Measurements from ENCODE around the gene POC1B. TPM values are rescaled to one million over a fixed set of nuclear protein-coding genes. Genes with fewer than 3 reads are reported as not detected.

The POC1B gene
- total RNA-seq, 1 donor from 2014 or later: 15.3 TPM

GRCh38 chr12:89439941-89440340, 85.9 kb downstream of the POC1B start:
- H3K4me1 Mint-ChIP-seq (ENCODE audit: unreplicated experiment): no peaks in the 10 kb centered on the region
- H3K27me3 Mint-ChIP-seq: no peaks in the 10 kb centered on the region
- peaks cover 15% of the 10 kb centered on the region for H3K9me3 Mint-ChIP-seq
- H3K4me3 Mint-ChIP-seq: no peak overlapping the region
- no peak for DNase-seq (ENCODE audit: extremely low spot score, unreplicated experiment)
- no peak for TF ChIP-seq CTCF (conservative IDR thresholded peaks at IDR 0.05)
- H3K27ac Mint-ChIP-seq: no peak overlapping the region
- H3K36me3 Mint-ChIP-seq: peaks cover 22% of the 10 kb centered on the region

GRCh38 chr12:89437231-89437630, 88.6 kb downstream of the POC1B start:
- H3K27ac Mint-ChIP-seq: no peak overlapping the region
- H3K27me3 Mint-ChIP-seq: no peaks in the 10 kb centered on the region
- TF ChIP-seq CTCF (conservative IDR thresholded peaks at IDR 0.05): no peak
- no peaks in the 10 kb centered on the region for H3K4me1 Mint-ChIP-seq (ENCODE audit: unreplicated experiment)
- peaks cover 26% of the 10 kb centered on the region for H3K9me3 Mint-ChIP-seq
- H3K36me3 Mint-ChIP-seq: peaks cover 34% of the 10 kb centered on the region
- DNase-seq (ENCODE audit: extremely low spot score, unreplicated experiment): no peak
- no peak overlapping the region for H3K4me3 Mint-ChIP-seq

- peaks cover 34% of the 10 kb centered on the region for H3K36me3 Mint-ChIP-seq
- no peak for DNase-seq (ENCODE audit: extremely low spot score, unreplicated experiment)
- no peak overlapping the region for H3K27ac Mint-ChIP-seq
- H3K4me3 Mint-ChIP-seq: no peak overlapping the region
- no peak for TF ChIP-seq CTCF (conservative IDR thresholded peaks at IDR 0.05)
- no peaks in the 10 kb centered on the region for H3K4me1 Mint-ChIP-seq (ENCODE audit: unreplicated experiment)
- no peaks in the 10 kb centered on the region for H3K27me3 Mint-ChIP-seq
- peaks cover 26% of the 10 kb centered on the region for H3K9me3 Mint-ChIP-seq
Measured at GRCh38 chr12:89436062-89436461, 89.8 kb downstream of the POC1B start.

- TF ChIP-seq CTCF (conservative IDR thresholded peaks at IDR 0.05): no peak
- Mint-ChIP-seq H3K4me1 (ENCODE audit: unreplicated experiment) (no peaks in the 10 kb centered on the region), H3K9me3 (peaks cover 20% of the 10 kb centered on the region), H3K27me3 (no peaks in the 10 kb centered on the region), H3K36me3 (peaks cover 23% of the 10 kb centered on the region), H3K27ac (no peak overlapping the region), H3K4me3 (no peak overlapping the region)
- no peak for DNase-seq (ENCODE audit: extremely low spot score, unreplicated experiment)
Measured at GRCh38 chr12:89433634-89434033, 92.2 kb downstream of the POC1B start.

- H3K27me3 Mint-ChIP-seq: no peaks in the 10 kb centered on the region
- peaks cover 19% of the 10 kb centered on the region for H3K36me3 Mint-ChIP-seq
- no peaks in the 10 kb centered on the region for H3K4me1 Mint-ChIP-seq (ENCODE audit: unreplicated experiment)
- peaks cover 17% of the 10 kb centered on the region for H3K9me3 Mint-ChIP-seq
- no peak for DNase-seq (ENCODE audit: extremely low spot score, unreplicated experiment)
- H3K4me3 Mint-ChIP-seq: no peak overlapping the region
- TF ChIP-seq CTCF (conservative IDR thresholded peaks at IDR 0.05): no peak
- no peak overlapping the region for H3K27ac Mint-ChIP-seq
Measured at GRCh38 chr12:89432396-89432795, 93.5 kb downstream of the POC1B start.

- no peaks in the 10 kb centered on the region for H3K27me3 Mint-ChIP-seq
- TF ChIP-seq CTCF (conservative IDR thresholded peaks at IDR 0.05): no peak
- no peak overlapping the region for H3K4me3 Mint-ChIP-seq
- no peak overlapping the region for H3K27ac Mint-ChIP-seq
- H3K9me3 Mint-ChIP-seq: peaks cover 11% of the 10 kb centered on the region
- H3K36me3 Mint-ChIP-seq: peaks cover 18% of the 10 kb centered on the region
- H3K4me1 Mint-ChIP-seq (ENCODE audit: unreplicated experiment): no peaks in the 10 kb centered on the region
- no peak for DNase-seq (ENCODE audit: extremely low spot score, unreplicated experiment)
Measured at GRCh38 chr12:89429528-89429927, 96.3 kb downstream of the POC1B start.
